ENCODE results near the gene THAP3.
A peak's percentile ranks its signal among the peaks of the same experiment; 100 is the strongest.

The THAP3 gene

DNA sequence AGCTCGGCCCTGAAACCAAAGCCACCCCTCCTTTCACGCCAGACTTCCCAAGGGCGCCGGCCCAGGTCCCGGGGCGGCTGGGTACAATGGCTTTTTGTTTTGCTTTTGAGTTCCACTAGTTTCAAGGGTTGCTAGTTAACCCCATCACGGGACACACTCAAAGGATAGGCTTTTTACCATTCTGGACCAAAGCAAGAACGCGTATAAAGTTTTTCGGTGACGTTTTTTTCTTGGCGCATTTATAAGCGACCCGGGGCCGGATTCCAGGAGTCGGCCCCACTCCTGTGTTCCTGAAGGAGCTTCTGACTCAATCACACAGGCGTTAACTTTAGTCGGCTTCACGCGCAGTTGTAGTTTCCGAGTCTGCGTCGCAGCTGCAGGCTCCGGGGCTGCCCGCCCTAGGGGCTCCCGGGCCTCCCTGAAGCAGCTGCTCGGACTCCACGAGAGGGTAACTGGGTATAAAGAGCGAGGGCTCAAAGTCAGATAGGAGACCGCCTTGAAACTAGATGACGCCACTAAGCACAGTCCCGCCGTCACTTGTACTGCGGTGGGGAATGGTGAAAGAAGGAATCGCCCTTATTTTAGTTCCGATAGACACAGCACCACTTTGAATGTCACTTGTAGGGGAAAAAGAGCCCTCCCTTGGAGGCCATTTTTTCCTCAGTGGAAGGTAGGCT, 21.3 kb upstream of the THAP3 start:
- no peak overlapping the region for H2BK15ac ChIP-seq (replicated peaks; ENCODE audit: low read depth)
- H3K4me1 ChIP-seq (ENCODE audit: control insufficient read depth, low read depth, low read length), result peaks cover 8% of the 10 kb centered on the region
- peak overlapping the region; percentile 52 for H2BK5ac ChIP-seq (ENCODE audit: low read length)
- H3K18ac ChIP-seq (ENCODE audit: low read length), result peak overlapping the region; percentile 51
- H4K8ac ChIP-seq (ENCODE audit: low read depth, low read length), result peak overlapping the region; percentile 30
- peaks cover 33% of the 10 kb centered on the region for H3K79me2 ChIP-seq (ENCODE audit: control insufficient read depth, insufficient read depth, low read length)
- H2AK5ac ChIP-seq (ENCODE audit: low read length), result no peak overlapping the region
- no peak overlapping the region for H3K23ac ChIP-seq (ENCODE audit: low read length)
- H3K79me1 ChIP-seq (ENCODE audit: low read length), result peaks cover 18% of the 10 kb centered on the region
- H4K5ac ChIP-seq (ENCODE audit: low read length), result peak overlapping the region; percentile 66
- no peaks in the 10 kb centered on the region for H3K27me3 ChIP-seq (ENCODE audit: insufficient read depth, low read length, poor library complexity)
- peak overlapping the region; percentile 91 for H3K56ac ChIP-seq (ENCODE audit: low read length)
- peak overlapping the region; percentile 82 for H3K4ac ChIP-seq (ENCODE audit: low read depth, low read length)
- peak overlapping the region; percentile 72 for H3K9ac ChIP-seq (ENCODE audit: low read length)
- H3K36me3 ChIP-seq (ENCODE audit: control insufficient read depth, insufficient read depth, low read length), result peaks cover 3% of the 10 kb centered on the region
- peak; percentile 80 for DNase-seq
- peak overlapping the region; percentile 3 for H2BK120ac ChIP-seq (ENCODE audit: low read depth, low read length)
- peak overlapping the region; percentile 46 for H3K4me3 ChIP-seq (ENCODE audit: low read length)
- H3K27ac ChIP-seq (ENCODE audit: low read depth, low read length), result peak overlapping the region; percentile 95
- no CpG with 5 or more reads among the region's 36 CpGs for WGBS (ENCODE audit: extremely low coverage, insufficient coverage, low lambda C conversion rate)
- H3K4me2 ChIP-seq (ENCODE audit: low read length), result peak overlapping the region; percentile 66

DNA sequence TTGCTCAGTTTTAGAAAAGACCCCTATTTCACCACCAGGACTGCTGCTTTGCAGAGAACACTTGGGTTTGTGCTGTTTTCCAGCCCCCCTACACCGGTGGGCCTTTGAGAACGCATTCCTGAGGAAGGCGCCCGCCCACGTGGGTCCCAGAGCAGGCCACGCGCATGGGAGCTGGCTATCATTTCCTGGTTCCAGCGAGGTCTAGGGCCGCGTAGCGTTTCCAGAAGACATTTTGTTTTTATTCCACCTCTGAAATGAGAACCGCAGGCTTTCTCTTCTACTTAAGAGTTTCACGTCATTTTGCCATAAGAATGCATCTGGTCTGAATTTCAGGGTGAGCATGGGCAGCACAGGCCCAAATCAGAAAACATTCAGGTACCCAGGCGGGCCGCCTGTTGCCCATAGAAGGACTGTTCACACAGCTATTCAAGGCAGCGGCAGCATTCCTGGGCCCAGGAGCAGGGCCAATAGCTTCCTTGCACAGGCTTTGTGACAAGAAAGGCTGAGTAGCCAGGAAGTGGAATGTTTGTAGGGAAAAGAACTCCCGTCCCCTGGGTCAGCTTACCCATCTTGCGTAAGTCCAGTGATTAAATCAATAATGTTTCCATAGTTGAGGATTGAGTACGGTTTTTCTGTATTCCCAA, 20.6 kb upstream of the THAP3 start:
- Histone ChIP-seq H2AK5ac (ENCODE audit: low read length) (no peak overlapping the region), H3K23ac (ENCODE audit: low read length) (no peak overlapping the region), H3K56ac (ENCODE audit: low read length) (peak overlapping the region; percentile 91), H2BK120ac (ENCODE audit: low read depth, low read length) (peak overlapping the region; percentile 3), H3K79me1 (ENCODE audit: low read length) (peaks cover 17% of the 10 kb centered on the region), H4K5ac (ENCODE audit: low read length) (peak overlapping the region; percentile 66), H3K27me3 (ENCODE audit: insufficient read depth, low read length, poor library complexity) (no peaks in the 10 kb centered on the region), H3K27ac (ENCODE audit: low read depth, low read length) (peak overlapping the region; percentile 95), H3K18ac (ENCODE audit: low read length) (peak overlapping the region; percentile 51), H3K4me1 (ENCODE audit: control insufficient read depth, low read depth, low read length) (peaks cover 8% of the 10 kb centered on the region), H3K36me3 (ENCODE audit: control insufficient read depth, insufficient read depth, low read length) (peaks cover under 1% of the 10 kb centered on the region), H3K4me3 (ENCODE audit: low read length) (no peak overlapping the region), H4K8ac (ENCODE audit: low read depth, low read length) (no peak overlapping the region), H3K79me2 (ENCODE audit: control insufficient read depth, insufficient read depth, low read length) (peaks cover 30% of the 10 kb centered on the region), H2BK5ac (ENCODE audit: low read length) (peak overlapping the region; percentile 52), H2BK15ac (replicated peaks; ENCODE audit: low read depth) (no peak overlapping the region), H3K4me2 (ENCODE audit: low read length) (peak overlapping the region; percentile 66), H3K4ac (ENCODE audit: low read depth, low read length) (peak overlapping the region; percentile 82), H3K9ac (ENCODE audit: low read length) (peak overlapping the region; percentile 72)
- no CpG with 5 or more reads among the region's 19 CpGs for WGBS (ENCODE audit: extremely low coverage, insufficient coverage, low lambda C conversion rate)
- DNase-seq, result peak; percentile 96

- Histone ChIP-seq H4K5ac (ENCODE audit: low read length) (no peak overlapping the region), H2BK15ac (replicated peaks; ENCODE audit: low read depth) (no peak overlapping the region), H3K79me2 (ENCODE audit: control insufficient read depth, insufficient read depth, low read length) (peaks cover 26% of the 10 kb centered on the region), H3K36me3 (ENCODE audit: control insufficient read depth, insufficient read depth, low read length) (peaks cover 2% of the 10 kb centered on the region), H3K9ac (ENCODE audit: low read length) (peak overlapping the region; percentile 83), H2BK5ac (ENCODE audit: low read length) (no peak overlapping the region), H3K4me1 (ENCODE audit: control insufficient read depth, low read depth, low read length) (no peaks in the 10 kb centered on the region), H3K4ac (ENCODE audit: low read depth, low read length) (peak overlapping the region; percentile 94), H3K27ac (ENCODE audit: low read depth, low read length) (peak overlapping the region; percentile 64), H3K79me1 (ENCODE audit: low read length) (peaks cover 5% of the 10 kb centered on the region), H4K8ac (ENCODE audit: low read depth, low read length) (no peak overlapping the region), H2AK5ac (ENCODE audit: low read length) (no peak overlapping the region), H3K4me3 (ENCODE audit: low read length) (peak overlapping the region; percentile 55), H2BK120ac (ENCODE audit: low read depth, low read length) (peak overlapping the region; percentile 75), H3K18ac (ENCODE audit: low read length) (peak overlapping the region; percentile 100), H3K23ac (ENCODE audit: low read length) (no peak overlapping the region), H3K4me2 (ENCODE audit: low read length) (peak overlapping the region; percentile 93), H3K27me3 (ENCODE audit: insufficient read depth, low read length, poor library complexity) (no peaks in the 10 kb centered on the region), H3K56ac (ENCODE audit: low read length) (peak overlapping the region; percentile 88)
- peak; percentile 58 for DNase-seq
- WGBS (ENCODE audit: extremely low coverage, insufficient coverage, low lambda C conversion rate), result no CpG with 5 or more reads among the region's 67 CpGs
These were observed 11.9 kb upstream of the THAP3 start for GRCh38 chr1:6612641-6613360.

DNA sequence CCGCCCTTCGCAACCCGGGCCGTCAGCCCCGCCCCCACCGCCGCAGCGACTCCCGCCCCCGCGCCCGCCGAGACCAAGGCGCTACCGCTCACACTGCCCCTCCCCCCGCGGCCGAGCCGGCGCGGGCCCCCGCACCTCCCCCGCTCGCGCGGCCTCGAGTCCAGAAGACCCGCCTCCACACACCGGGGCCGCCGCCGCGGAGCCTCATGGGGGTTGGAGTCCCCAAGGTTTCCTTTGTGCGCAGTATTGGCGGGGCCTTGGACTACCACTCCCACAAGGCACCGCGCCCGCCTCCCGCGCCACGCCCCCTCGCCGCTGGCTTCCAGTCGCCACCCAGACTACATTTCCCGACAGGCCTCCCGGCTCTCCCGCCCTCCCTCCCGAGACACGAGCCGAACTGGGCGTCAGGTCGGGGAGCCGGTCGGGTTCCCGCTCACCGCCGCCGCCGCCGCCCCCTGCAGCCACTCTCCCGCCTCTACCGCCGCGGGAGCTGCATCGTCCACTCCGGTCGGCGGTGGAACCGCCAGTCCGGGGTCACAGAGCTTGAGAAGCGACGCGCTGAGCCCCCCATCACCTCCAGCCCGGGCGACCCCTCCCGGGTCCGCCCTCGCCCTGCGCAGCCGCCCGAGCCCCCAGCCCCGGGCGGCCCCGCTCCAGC, 11.2 kb upstream of the THAP3 start, which contains the start of gene PHF13:
Gene PHF13, plus strand, starts transcription at position 371 of the 658 bp plus-strand sequence. CDS start 336 bp downstream, outside the sequence.
- no peak within 1 kb of the TSS for H2AK5ac ChIP-seq (ENCODE audit: low read length)
- H3K4ac ChIP-seq (ENCODE audit: low read depth, low read length), result peak within 1 kb of the TSS; percentile 94
- peak within 1 kb of the TSS; percentile 96 for H3K56ac ChIP-seq (ENCODE audit: low read length)
- H3K4me3 ChIP-seq (ENCODE audit: low read length), result peak within 1 kb of the TSS; percentile 85
- peaks cover 6% of the 10 kb centered on the region for H3K79me1 ChIP-seq (ENCODE audit: low read length)
- H3K36me3 ChIP-seq (ENCODE audit: control insufficient read depth, insufficient read depth, low read length), result peaks cover 3% of the 10 kb centered on the region
- peak; percentile 99 for DNase-seq
- peak within 1 kb of the TSS; percentile 94 for H3K27ac ChIP-seq (ENCODE audit: low read depth, low read length)
- peak within 1 kb of the TSS; percentile 93 for H3K4me2 ChIP-seq (ENCODE audit: low read length)
- H3K79me2 ChIP-seq (ENCODE audit: control insufficient read depth, insufficient read depth, low read length), result peaks cover 31% of the 10 kb centered on the region
- H3K18ac ChIP-seq (ENCODE audit: low read length), result peak within 1 kb of the TSS; percentile 100
- no peak within 1 kb of the TSS for H4K5ac ChIP-seq (ENCODE audit: low read length)
- WGBS (ENCODE audit: extremely low coverage, insufficient coverage, low lambda C conversion rate), result no CpG with 5 or more reads among the region's 84 CpGs
- H2BK15ac ChIP-seq (replicated peaks; ENCODE audit: low read depth), result peak within 1 kb of the TSS; percentile 59
- H3K27me3 ChIP-seq (ENCODE audit: insufficient read depth, low read length, poor library complexity), result no peaks in the 10 kb centered on the region
- H2BK5ac ChIP-seq (ENCODE audit: low read length), result no peak within 1 kb of the TSS
- H3K9ac ChIP-seq (ENCODE audit: low read length), result peak within 1 kb of the TSS; percentile 91
- no peaks in the 10 kb centered on the region for H3K4me1 ChIP-seq (ENCODE audit: control insufficient read depth, low read depth, low read length)
- peak within 1 kb of the TSS; percentile 82 for H4K8ac ChIP-seq (ENCODE audit: low read depth, low read length)
- H3K23ac ChIP-seq (ENCODE audit: low read length), result no peak within 1 kb of the TSS
- peak within 1 kb of the TSS; percentile 75 for H2BK120ac ChIP-seq (ENCODE audit: low read depth, low read length)

GRCh38 chr1:6614019-6614928, 10.4 kb upstream of the THAP3 start:
- peak overlapping the region; percentile 59 for H2BK15ac ChIP-seq (replicated peaks; ENCODE audit: low read depth)
- no peak overlapping the region for H2AK5ac ChIP-seq (ENCODE audit: low read length)
- peaks cover 3% of the 10 kb centered on the region for H3K36me3 ChIP-seq (ENCODE audit: control insufficient read depth, insufficient read depth, low read length)
- H3K79me2 ChIP-seq (ENCODE audit: control insufficient read depth, insufficient read depth, low read length), result peaks cover 31% of the 10 kb centered on the region
- H3K4me3 ChIP-seq (ENCODE audit: low read length), result peak overlapping the region; percentile 85
- peaks cover 7% of the 10 kb centered on the region for H3K79me1 ChIP-seq (ENCODE audit: low read length)
- peak overlapping the region; percentile 91 for H3K9ac ChIP-seq (ENCODE audit: low read length)
- peak overlapping the region; percentile 34 for H2BK120ac ChIP-seq (ENCODE audit: low read depth, low read length)
- H3K4me1 ChIP-seq (ENCODE audit: control insufficient read depth, low read depth, low read length), result no peaks in the 10 kb centered on the region
- H4K5ac ChIP-seq (ENCODE audit: low read length), result no peak overlapping the region
- peak; percentile 46 for DNase-seq
- no peak overlapping the region for H3K4me2 ChIP-seq (ENCODE audit: low read length)
- H3K27me3 ChIP-seq (ENCODE audit: insufficient read depth, low read length, poor library complexity), result no peaks in the 10 kb centered on the region
- WGBS (ENCODE audit: extremely low coverage, insufficient coverage, low lambda C conversion rate), result no CpG with 5 or more reads among the region's 117 CpGs
- H4K8ac ChIP-seq (ENCODE audit: low read depth, low read length), result peak overlapping the region; percentile 82
- H3K56ac ChIP-seq (ENCODE audit: low read length), result peak overlapping the region; percentile 96
- peak overlapping the region; percentile 91 for H3K4ac ChIP-seq (ENCODE audit: low read depth, low read length)
- H2BK5ac ChIP-seq (ENCODE audit: low read length), result no peak overlapping the region
- H3K18ac ChIP-seq (ENCODE audit: low read length), result peak overlapping the region; percentile 98
- H3K27ac ChIP-seq (ENCODE audit: low read depth, low read length), result peak overlapping the region; percentile 94
- H3K23ac ChIP-seq (ENCODE audit: low read length), result no peak overlapping the region
